ENCODE data around the gene KITLG. TPM values are rescaled to one million over a fixed set of nuclear protein-coding genes. Genes with fewer than 3 reads are reported as not detected.

Gene KITLG
- total and polyA plus RNA-seq, 12 donors: 3.6 to 20.5 (median 8.6) TPM

GRCh38 chr12:88615490-88615889, 35.2 kb upstream of the KITLG start:
- Histone ChIP-seq H3K4me3 (no peak overlapping the region), H3K4me1 (no peaks in the 10 kb centered on the region), H3K36me3 (no peaks in the 10 kb centered on the region), H3K27ac (no peak overlapping the region), H3K27me3 (no peaks in the 10 kb centered on the region), H3K9me3 (peaks cover 0 to 15% (median 0%) of the 10 kb centered on the region in 11 donors)
- DNase-seq (no peak), ATAC-seq (no peak)
- WGBS, 2 donors: 91% methylated on average over 1 of the region's 1 CpG
- TF ChIP-seq CTCF (IDR thresholded peaks at IDR 0.05): no peak
- intact Hi-C loops (cut with DNase I): no loop called here

GRCh38 chr12:88604646-88605045, 24.4 kb upstream of the KITLG start:
- intact Hi-C loops (cut with DNase I): no loop called here
- TF ChIP-seq CTCF (IDR thresholded peaks at IDR 0.05): no peak
- H3K27me3 ChIP-seq: no peaks in the 10 kb centered on the region
- DNase-seq (no peak), ATAC-seq (no peak)
- H3K36me3 ChIP-seq: no peaks in the 10 kb centered on the region
- H3K27ac ChIP-seq: no peak overlapping the region
- H3K4me1 ChIP-seq: no peaks in the 10 kb centered on the region
- H3K9me3 ChIP-seq: peaks cover 0 to 43% (median 7%) of the 10 kb centered on the region in 11 donors
- no peak overlapping the region for H3K4me3 ChIP-seq

- no peak overlapping the region for H3K27ac ChIP-seq
- no peak for TF ChIP-seq CTCF (IDR thresholded peaks at IDR 0.05)
- intact Hi-C loops (cut with DNase I): no loop called here
- no peaks in the 10 kb centered on the region for H3K27me3 ChIP-seq
- no peaks in the 10 kb centered on the region for H3K36me3 ChIP-seq
- no peak overlapping the region for H3K4me3 ChIP-seq
- H3K9me3 ChIP-seq: peaks cover 0 to 10% (median 0%) of the 10 kb centered on the region in 11 donors
- 85 to 88% methylated on average over 4 of the region's 4 CpGs for WGBS, 2 donors
- no peak for ATAC-seq
- H3K4me1 ChIP-seq: no peaks in the 10 kb centered on the region
- DNase-seq: no peak
These were observed 20.0 kb upstream of the KITLG start for GRCh38 chr12:88600272-88600671.

GRCh38 chr12:88597365-88597764, 17.1 kb upstream of the KITLG start:
- no peak overlapping the region for H3K27ac ChIP-seq
- peaks cover 0 to 5% (median 0%) of the 10 kb centered on the region in 11 donors for H3K9me3 ChIP-seq
- no peak for TF ChIP-seq CTCF (IDR thresholded peaks at IDR 0.05)
- no peaks in the 10 kb centered on the region for H3K36me3 ChIP-seq
- intact Hi-C loops (cut with DNase I): no loop called here
- ATAC-seq (no peak), DNase-seq (no peak)
- no peak overlapping the region for H3K4me3 ChIP-seq
- no peaks in the 10 kb centered on the region for H3K27me3 ChIP-seq
- no peaks in the 10 kb centered on the region for H3K4me1 ChIP-seq

- TF ChIP-seq CTCF (IDR thresholded peaks at IDR 0.05): no peak
- no peaks in the 10 kb centered on the region for H3K27me3 ChIP-seq
- DNase-seq (no peak), ATAC-seq (no peak)
- no peak overlapping the region for H3K4me3 ChIP-seq
- intact Hi-C loops (cut with DNase I): no loop called here
- no peaks in the 10 kb centered on the region for H3K4me1 ChIP-seq
- no peaks in the 10 kb centered on the region for H3K36me3 ChIP-seq
- no peak overlapping the region for H3K27ac ChIP-seq
- no peaks in the 10 kb centered on the region for H3K9me3 ChIP-seq
These were observed 15.4 kb upstream of the KITLG start for GRCh38 chr12:88595697-88596096.

Measured in heart right ventricle (tissue), 16 donors.